Testis (tissue), 2 donors: ENCODE data around the gene CLEC2L.

ENCODE experiments used
- CTCF ChIP-seq, 3 experiments: fragments of 450-650 bp in 2 of 3; fragments of 200-600 bp in 1 of 3; sonication (generic) in 1 of 3; IDR thresholded peaks; one replicate each; pipeline ENCODE4 v1.5.1; 2016 to 2019; ENCODE audit warnings: antibody characterized with exemption in 3 of 3, mild to moderate bottlenecking in 2 of 3, moderate library complexity in 1 of 3
- POLR2A ChIP-seq: fragments of 450-650 bp; IDR thresholded peaks from one replicate; pipeline ENCODE4 v1.6.1; 2017; ENCODE audit warnings: antibody characterized with exemption, mild to moderate bottlenecking, moderate library complexity

GRCh38 chr7:139488810-139489209 lies 34.7 kb upstream of the CLEC2L start:
- TF ChIP-seq CTCF (IDR thresholded peaks at IDR 0.05) = no peak
- TF ChIP-seq POLR2A = no peak
